Stimulated activated CD4-positive, alpha-beta T cell treated with anti-CD3 and anti-CD28 coated beads, Interleukin-1b, Interleukin-23, amount 100 ng/mL, for 24 hours (primary cell): ENCODE data around the gene HIPK2.

Experiments used
- DNase-seq, 4 experiments: peaks; one replicate each; pipeline ENCODE4 v3.0.0-alpha.2; 2020; ENCODE audit warnings: low read depth in 4 of 4, low spot score in 1 of 4

The HIPK2 gene

GRCh38 chr7:139718141-139718540 lies 59.7 kb downstream of the HIPK2 start:
- no peak for DNase-seq

- DNase-seq, result no peak
These were observed 61.4 kb downstream of the HIPK2 start for GRCh38 chr7:139716156-139716942.

- no peak for DNase-seq
These were observed 62.5 kb downstream of the HIPK2 start for GRCh38 chr7:139715194-139715815.

GRCh38 chr7:139714163-139714901 lies 63.5 kb downstream of the HIPK2 start:
- DNase-seq, result no peak

GRCh38 chr7:139713526-139714162 lies 64.2 kb downstream of the HIPK2 start:
- DNase-seq, result no peak

- no peak for DNase-seq
These were observed 64.7 kb downstream of the HIPK2 start for GRCh38 chr7:139713061-139713460.

- no peak for DNase-seq
These were observed 65.6 kb downstream of the HIPK2 start for GRCh38 chr7:139711991-139712743.

GRCh38 chr7:139710036-139710435 lies 67.8 kb downstream of the HIPK2 start:
- DNase-seq, result no peak

- DNase-seq, result no peak
These were observed 68.3 kb downstream of the HIPK2 start for GRCh38 chr7:139709485-139709884.

GRCh38 chr7:139708541-139708940 lies 69.3 kb downstream of the HIPK2 start:
- no peak for DNase-seq

- DNase-seq, result no peak
These were observed 71.0 kb downstream of the HIPK2 start for GRCh38 chr7:139706837-139707236.

GRCh38 chr7:139704308-139704879 lies 73.4 kb downstream of the HIPK2 start:
- no peak for DNase-seq

- DNase-seq, result no peak
These were observed 74.1 kb downstream of the HIPK2 start for GRCh38 chr7:139703487-139704307.

GRCh38 chr7:139702811-139703486 lies 74.8 kb downstream of the HIPK2 start:
- no peak for DNase-seq

- no peak for DNase-seq
These were observed 75.5 kb downstream of the HIPK2 start for GRCh38 chr7:139702313-139702731.

GRCh38 chr7:139701908-139702307 lies 75.9 kb downstream of the HIPK2 start:
- DNase-seq, result no peak

GRCh38 chr7:139700505-139701235 lies 77.1 kb downstream of the HIPK2 start:
- DNase-seq, result no peak
